ENCODE measurements around the gene UGGT2.

Gene UGGT2, protein sequence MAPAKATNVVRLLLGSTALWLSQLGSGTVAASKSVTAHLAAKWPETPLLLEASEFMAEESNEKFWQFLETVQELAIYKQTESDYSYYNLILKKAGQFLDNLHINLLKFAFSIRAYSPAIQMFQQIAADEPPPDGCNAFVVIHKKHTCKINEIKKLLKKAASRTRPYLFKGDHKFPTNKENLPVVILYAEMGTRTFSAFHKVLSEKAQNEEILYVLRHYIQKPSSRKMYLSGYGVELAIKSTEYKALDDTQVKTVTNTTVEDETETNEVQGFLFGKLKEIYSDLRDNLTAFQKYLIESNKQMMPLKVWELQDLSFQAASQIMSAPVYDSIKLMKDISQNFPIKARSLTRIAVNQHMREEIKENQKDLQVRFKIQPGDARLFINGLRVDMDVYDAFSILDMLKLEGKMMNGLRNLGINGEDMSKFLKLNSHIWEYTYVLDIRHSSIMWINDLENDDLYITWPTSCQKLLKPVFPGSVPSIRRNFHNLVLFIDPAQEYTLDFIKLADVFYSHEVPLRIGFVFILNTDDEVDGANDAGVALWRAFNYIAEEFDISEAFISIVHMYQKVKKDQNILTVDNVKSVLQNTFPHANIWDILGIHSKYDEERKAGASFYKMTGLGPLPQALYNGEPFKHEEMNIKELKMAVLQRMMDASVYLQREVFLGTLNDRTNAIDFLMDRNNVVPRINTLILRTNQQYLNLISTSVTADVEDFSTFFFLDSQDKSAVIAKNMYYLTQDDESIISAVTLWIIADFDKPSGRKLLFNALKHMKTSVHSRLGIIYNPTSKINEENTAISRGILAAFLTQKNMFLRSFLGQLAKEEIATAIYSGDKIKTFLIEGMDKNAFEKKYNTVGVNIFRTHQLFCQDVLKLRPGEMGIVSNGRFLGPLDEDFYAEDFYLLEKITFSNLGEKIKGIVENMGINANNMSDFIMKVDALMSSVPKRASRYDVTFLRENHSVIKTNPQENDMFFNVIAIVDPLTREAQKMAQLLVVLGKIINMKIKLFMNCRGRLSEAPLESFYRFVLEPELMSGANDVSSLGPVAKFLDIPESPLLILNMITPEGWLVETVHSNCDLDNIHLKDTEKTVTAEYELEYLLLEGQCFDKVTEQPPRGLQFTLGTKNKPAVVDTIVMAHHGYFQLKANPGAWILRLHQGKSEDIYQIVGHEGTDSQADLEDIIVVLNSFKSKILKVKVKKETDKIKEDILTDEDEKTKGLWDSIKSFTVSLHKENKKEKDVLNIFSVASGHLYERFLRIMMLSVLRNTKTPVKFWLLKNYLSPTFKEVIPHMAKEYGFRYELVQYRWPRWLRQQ (N-terminal part only)

DNA sequence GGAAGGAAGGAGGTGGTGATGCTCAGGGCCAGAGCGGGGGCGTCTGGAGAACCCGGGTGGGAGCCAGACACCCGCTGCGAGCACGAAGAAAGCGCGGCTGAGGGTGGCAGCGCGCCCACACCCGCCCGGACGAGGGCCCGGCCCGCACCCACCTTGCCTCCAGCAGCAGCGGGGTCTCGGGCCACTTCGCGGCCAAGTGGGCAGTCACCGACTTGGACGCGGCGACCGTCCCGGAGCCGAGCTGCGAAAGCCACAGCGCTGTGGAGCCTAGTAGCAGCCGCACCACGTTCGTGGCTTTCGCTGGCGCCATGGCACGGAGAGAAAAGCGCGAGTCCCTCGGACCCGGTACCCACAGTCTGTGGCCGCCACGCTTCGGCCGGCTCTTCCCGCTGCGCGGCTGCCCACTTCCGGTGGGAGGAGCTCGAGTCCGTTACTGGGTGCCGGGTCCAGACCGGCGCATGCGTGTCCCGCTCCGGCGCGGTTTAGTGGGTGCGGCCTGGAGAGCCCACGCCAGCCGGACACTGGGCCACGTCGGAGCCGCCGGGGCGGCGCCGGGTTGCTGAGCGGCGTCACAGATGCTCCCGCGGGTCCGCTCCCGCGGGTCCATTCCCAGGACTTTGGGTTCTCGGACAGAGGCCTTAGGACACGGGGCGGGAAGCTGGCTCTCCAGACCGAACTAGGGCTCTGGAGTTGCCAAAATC lies at the start of gene UGGT2:
UGGT2 (minus strand) TSS at position 399 of the 701 bp plus-strand sequence; CDS start at position 310, 89 bp downstream.
- H3K27ac ChIP-seq: peak within 1 kb of the TSS; percentile 69
- TF ChIP-seq, protein P1, sequence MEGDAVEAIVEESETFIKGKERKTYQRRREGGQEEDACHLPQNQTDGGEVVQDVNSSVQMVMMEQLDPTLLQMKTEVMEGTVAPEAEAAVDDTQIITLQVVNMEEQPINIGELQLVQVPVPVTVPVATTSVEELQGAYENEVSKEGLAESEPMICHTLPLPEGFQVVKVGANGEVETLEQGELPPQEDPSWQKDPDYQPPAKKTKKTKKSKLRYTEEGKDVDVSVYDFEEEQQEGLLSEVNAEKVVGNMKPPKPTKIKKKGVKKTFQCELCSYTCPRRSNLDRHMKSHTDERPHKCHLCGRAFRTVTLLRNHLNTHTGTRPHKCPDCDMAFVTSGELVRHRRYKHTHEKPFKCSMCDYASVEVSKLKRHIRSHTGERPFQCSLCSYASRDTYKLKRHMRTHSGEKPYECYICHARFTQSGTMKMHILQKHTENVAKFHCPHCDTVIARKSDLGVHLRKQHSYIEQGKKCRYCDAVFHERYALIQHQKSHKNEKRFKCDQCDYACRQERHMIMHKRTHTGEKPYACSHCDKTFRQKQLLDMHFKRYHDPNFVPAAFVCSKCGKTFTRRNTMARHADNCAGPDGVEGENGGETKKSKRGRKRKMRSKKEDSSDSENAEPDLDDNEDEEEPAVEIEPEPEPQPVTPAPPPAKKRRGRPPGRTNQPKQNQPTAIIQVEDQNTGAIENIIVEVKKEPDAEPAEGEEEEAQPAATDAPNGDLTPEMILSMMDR (conservative IDR thresholded peaks at IDR 0.05): no peak

DNA sequence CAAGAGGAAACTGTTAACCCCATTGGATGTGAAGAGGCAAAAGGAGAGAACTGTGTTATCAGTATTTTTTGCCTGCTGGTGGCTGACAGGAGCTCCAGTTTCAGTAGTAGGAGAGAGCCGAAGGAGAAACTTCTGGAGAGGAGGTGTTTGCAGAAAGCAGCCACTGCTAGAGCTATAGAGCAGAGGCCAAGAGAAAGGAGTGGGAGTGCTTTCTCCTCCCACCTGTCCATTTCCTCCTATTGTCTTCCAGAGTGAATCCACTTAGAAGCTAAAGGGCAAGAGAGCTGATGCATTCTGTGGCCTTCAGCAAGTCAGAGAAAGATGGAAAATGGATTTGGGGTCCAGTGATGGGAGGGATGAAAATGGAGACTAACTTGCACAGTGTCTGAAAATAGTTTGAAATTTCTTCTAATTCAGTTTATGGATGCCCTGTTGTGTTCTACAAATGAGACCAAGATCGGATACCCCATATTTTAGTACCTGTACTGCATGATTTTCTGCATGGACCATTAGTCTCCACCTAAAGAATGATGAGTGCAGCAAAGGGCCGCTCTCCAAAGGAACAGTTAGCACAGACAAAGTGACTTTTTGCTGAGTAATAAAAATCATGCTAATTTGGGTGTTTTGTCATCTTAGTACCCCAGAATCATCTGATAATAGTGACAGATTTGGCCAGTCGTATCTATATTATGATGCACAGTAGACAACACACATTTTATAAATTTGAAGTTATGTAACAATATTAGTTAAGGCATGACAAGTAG lies 47.4 kb upstream of the UGGT2 start:
- TF ChIP-seq, protein P1 (conservative IDR thresholded peaks at IDR 0.05): no peak
- H3K27ac ChIP-seq: no peak overlapping the region

DNA sequence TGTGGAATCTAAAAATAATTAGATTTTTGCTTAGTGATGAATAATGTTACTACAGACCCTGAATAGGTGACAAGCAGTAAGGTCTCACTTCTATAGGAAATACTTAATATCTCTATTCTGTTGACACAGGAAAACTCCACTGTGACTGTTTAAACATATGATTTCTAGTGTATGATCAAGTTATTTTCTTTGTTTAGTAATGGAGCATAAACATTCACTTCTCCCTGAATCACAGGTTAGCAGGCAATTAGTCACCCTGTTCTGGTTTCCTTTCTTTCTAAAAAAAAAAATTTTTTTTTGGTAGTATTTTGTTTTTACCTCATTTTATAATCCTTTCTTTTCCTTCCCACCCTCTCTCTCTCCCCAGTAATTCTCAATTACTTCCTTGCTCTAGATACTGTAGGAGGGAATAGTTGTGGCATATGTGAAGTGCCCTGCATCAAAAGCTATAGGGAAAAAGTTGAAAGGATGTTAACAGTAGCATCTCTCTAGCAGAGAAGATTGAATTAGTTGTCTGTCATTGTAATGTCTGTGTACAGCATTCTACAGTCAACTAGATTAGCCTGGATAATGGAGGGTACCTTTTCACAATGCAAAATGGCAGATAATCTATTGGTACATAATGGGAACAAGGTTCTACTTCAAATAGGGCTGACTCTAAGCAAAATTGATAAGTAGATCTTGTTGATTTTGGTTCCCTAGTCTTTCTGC lies 40.2 kb upstream of the UGGT2 start:
- no peak overlapping the region for H3K27ac ChIP-seq
- TF ChIP-seq, protein P1 (conservative IDR thresholded peaks at IDR 0.05): no peak

DNA sequence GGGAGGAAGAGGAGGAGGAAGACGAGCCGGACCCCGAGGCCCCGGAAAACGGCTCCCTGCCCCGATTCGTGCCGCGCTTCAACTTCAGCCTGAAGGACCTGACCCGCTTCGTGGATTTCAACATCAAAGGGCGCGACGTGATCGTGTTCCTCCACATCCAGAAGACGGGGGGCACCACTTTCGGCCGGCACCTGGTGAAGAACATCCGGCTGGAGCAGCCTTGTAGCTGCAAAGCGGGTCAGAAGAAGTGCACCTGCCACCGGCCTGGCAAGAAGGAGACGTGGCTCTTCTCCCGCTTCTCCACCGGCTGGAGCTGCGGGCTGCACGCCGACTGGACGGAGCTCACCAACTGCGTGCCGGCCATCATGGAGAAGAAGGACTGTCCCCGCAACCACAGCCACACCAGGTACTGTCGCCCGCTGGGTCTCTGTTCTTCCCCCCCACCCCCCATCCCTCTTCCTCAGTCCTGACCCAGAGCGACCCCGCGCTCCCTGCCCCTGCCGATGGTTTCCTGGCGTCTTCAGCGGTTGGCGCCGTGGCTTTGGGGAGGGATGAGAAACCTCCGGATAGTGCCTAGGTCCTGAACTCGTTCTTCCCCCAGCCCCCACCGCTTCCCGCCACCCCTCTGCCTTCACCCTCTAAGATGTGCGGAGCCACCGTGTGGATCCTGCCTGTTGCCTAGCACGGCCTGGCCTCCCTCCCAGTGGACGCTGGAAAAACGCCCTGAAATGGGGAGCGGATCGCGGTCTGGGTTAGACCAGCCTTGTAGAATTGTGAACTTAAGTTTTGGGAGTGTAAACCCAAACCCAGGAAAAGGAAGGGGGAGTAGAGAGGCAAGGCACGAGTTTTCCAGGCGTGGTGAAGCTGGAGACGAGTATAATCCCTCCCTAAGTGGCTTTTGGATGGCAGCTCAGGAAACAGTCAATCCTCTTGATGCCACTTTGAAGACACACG lies 38.2 kb upstream of the UGGT2 start:
- TF ChIP-seq, protein P1 (conservative IDR thresholded peaks at IDR 0.05): no peak
- H3K27ac ChIP-seq: peak overlapping the region; percentile 70

DNA sequence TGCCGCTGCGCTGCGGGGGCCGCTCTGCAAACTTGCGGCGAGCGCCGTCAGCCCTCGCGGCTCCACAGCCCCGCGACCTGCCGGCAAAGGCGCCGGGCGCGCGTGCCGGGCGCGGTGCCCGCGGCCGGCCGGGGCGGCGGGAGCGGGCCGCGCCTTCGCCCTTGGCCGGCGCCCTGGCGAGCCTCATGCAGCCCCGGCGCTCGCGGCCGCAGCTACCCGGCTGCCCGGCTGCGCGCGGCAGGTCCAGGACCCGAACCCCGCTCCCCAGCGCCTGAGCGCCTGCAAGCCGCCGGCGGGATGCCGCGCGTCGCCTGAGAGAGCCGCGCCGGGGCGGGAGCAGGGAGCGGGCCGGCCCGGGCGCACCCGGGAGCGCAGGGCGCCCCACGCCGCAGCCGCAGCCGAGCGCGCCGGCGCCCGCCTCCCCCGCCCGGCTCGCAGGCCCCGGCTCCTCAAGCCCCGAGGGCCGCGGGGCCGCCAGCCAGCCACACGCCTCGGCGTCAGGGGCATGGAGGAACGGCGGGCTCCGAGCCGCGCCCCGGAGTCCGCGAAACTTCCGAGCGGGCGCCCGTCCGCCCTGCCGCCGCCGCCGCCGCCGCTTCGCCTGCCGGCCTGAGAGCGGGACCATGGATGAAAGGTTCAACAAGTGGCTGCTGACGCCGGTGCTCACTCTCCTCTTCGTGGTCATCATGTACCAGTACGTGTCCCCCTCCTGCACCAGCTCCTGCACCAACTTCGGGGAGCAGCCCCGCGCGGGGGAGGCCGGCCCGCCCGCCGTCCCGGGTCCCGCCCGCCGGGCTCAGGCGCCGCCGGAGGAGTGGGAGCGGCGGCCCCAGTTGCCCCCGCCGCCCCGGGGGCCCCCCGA lies 37.3 kb upstream of the UGGT2 start:
- TF ChIP-seq, protein P1 (conservative IDR thresholded peaks at IDR 0.05): no peak
- peak overlapping the region; percentile 70 for H3K27ac ChIP-seq
